Left hindlimb (tissue), 1 donor: ENCODE measurements around the gene CDK14.
A peak's percentile ranks its signal among the peaks of the same experiment; 100 is the strongest.

ENCODE experiments used
- DNase-seq: peaks from one replicate; pipeline ENCODE4 v3.0.0-alpha.2; 2018

CDK14 gene

DNA sequence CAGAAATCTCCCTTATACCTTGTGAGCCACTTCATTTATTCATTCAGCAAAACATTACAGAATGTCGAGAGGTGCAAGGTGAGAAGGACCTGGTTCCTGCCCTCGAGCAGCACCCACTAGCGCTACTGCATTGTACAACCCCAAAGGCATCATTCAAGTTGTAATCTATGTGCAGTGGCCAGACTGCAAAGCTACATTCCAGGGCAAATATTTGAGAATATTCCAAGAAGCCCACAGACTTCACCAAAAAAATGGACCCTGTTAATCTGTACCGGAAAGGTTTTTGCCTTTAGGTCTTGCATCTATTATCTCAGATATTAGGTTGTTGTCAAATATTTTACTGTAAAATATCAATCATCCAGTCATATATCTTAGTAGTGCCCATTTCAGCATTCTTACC, 372.8 kb downstream of the CDK14 start:
- no peak for DNase-seq

DNA sequence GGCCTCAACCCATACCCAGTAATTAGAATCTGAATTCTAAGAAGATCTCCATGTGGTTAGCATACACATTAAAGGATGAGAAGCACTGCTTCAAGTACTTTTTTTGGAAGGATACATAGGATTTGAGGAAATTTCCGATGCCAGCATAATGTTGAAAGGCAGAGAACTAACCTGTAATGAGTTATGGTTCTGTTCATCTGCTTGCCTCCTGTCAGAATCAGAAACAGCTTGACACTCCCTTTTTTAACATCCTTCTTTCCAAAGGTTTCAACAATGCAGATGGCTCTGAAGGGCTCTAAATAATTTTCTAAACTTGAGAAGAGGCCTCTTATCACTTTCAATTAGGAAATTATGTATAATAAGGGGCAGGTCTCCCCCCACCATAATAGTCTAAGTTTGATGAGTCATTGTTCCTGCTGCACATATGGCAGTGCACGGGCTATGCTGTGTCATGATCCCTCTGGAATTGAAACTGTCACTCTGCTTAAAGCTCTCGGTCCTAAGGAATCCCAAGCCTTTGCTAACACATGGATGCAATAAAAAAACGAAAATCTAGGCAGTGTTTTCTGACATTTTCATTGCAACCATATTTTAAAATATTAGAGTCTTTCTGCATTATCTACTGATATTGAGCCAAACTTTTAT, 376.9 kb downstream of the CDK14 start:
- no peak for DNase-seq

DNA sequence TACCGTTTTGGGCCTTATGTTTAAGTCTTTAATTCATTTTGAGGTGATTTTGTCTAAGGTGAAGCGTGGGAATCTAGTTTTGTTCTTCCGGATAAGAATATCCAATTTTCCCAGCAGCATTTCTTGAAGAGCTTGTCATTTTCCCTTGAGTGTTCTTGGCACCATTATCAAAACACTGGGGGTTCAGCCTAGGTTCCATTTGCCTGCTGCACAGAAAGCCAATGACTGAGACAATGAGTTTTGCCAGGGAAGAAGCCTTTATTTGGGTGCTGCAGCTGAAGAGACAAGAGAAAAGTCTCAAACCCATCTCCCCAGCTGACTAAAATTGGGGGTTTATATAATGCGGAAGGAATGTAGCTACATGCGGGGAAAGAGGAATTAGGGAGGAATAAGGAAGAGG, 380.9 kb downstream of the CDK14 start:
- no peak for DNase-seq

DNA sequence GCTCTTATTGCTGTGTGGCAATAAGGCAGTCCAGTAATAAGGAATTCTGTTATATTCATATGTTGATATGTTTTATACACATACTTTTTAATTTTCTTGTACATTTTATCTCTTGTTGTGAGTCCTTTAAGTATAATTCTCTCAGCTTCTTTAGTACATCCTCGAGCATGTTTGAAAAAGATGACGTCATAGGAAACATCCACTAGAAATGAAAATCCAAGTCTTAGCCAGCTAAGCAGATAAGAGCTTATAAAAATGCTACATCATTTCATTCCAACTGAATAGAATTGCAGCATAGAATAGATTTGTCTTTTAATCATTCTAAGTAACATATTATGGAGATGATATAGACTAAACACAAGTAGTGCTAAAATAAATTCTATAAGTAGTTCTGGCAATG, 384.4 kb downstream of the CDK14 start:
- DNase-seq = no peak

DNA sequence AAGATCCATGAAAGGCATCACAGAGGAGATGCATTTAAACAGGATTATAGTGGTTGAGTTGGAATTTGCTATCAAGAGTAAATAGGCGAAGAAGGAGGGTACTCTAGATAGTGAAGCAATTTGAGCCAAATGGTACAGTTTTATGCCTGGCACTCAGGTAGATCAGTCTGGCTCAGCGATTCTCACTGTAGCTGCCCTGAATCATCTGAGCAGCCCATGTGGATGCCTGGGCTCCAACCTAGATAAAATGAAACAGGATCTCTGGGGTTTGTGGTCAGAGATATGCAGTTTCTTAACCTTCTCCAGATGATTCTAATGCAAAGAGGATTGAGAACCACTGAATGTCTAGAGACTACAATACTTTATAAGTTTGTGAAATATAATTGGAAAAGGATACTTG, 386.1 kb downstream of the CDK14 start:
- DNase-seq = no peak

DNA sequence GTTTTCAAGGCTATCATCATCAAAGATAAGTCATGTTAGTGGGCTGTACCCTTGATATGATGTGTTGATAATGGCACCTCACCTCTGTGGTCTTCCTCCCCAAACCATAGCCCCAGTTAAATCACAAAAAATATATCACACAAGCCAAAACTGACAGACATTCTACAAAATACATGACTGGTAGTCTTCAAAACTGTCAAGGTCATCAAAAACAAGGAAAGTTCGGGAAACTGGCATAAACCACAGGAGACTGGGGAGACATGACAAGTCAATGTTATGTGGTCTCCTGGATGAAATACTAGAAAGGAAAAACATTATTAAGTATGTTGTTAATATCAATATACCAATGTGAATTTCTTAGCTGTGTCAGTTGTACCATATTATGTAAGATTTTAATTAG, 388.6 kb downstream of the CDK14 start:
- DNase-seq = no peak

DNA sequence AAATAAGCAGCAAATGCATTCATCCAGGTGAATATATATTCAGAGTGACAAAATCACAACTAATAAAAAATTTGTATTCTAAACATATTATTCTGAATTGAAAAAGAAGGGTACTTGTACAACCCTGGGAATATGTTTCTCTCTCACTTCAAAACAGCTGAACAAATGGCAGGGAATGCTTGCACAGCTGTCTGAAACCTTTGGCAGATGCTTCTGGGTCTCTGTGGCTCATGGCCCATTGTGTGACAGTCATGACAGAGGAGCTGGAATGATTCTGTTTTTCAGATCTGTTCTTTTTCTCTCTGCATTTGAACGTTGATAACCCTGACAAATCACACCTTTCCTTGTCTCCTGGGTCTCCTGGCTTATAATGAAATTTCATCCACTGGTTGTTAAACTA, 392.4 kb downstream of the CDK14 start:
- DNase-seq = peak; percentile 48

DNA sequence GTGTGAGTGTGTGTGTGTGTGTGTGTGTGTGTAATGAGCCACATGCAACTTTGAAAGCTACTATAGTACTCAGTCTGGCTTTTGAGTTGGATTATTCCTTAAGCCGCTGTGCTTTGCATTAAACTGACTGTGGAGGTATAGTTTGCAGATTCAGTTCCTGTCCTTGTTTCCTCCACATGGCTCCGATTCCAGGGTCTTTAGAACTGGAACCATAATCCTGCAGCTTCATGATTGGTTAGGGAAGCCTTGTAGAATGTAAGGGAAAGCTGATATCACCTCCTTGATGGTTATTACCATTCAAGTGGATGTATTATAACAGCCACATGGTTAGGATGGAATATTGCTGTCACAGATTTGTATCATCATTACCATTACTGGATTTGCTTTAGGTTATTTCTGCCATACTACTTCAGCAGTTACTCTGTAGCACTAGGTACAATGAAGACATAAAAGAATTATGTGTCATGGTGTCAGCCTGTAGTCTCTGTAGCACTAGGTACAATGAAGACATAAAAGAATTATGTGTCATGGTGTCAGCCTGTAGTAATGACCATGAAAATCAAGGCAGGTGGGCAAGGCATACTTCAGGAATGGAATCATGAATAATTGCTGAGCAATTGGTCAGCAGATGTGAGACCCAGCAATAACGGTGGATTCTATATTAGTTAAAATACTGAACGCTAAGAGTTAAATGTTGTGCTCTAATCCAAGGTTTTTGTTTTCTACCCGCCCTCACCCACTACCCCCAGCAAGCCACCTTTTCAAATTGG, 393.1 kb downstream of the CDK14 start:
- no peak for DNase-seq

DNA sequence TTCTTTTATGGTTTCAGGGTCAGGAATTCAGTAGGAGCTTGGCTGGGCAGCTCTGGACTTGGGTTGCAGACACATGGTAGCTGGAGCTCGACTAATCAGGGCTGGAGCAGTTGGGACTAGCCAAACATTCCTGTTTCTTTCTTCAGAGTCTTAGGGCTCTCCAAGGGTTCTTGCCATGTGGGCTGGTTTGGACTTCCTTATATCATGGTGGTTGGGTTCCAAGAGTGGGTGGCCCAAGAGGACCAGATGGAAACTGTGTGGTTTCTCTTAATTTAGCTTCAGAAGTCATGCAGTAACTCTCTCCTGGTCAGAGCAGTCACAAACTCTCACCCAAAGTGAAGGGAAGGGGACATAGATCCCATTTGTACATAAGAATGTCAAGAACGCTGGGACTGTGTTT, 398.0 kb downstream of the CDK14 start:
- DNase-seq = no peak

DNA sequence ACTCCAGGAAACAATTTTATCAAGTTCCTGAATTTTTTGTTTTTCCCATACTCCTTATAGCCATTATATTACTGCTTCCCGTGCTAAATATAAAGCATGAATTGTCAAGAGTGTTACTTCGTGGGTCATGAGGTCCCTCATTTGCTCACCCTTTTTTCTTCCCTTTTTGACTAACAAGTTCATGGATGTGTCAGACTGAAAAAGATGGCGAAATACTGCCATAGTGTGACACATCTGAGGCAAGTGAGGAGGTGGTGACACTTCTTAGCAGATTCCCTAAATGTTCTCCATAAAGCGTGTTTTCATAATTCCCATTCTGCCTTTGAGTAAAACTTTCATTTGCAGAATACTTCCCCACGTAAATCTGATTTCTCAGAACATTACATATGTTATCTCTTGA, 398.5 kb downstream of the CDK14 start:
- no peak for DNase-seq

DNA sequence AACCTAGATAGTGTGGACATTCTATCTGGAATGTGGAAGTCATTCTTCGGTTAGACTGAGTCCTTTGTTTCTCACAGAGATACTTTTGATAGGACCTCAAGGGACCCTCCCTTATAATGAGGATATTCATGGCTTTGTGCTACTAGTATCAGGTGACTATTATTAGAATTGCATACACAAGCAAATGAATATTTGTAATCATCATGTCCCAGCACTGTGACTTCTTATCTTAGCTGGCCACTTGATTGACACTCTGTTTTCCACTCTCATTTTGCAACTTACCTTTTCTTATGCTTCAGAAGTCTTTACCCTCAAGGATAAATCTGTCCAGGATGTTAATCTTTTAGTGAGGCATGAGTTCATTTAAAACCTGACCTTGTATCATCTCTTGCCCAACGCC, 399.9 kb downstream of the CDK14 start:
- DNase-seq = no peak

DNA sequence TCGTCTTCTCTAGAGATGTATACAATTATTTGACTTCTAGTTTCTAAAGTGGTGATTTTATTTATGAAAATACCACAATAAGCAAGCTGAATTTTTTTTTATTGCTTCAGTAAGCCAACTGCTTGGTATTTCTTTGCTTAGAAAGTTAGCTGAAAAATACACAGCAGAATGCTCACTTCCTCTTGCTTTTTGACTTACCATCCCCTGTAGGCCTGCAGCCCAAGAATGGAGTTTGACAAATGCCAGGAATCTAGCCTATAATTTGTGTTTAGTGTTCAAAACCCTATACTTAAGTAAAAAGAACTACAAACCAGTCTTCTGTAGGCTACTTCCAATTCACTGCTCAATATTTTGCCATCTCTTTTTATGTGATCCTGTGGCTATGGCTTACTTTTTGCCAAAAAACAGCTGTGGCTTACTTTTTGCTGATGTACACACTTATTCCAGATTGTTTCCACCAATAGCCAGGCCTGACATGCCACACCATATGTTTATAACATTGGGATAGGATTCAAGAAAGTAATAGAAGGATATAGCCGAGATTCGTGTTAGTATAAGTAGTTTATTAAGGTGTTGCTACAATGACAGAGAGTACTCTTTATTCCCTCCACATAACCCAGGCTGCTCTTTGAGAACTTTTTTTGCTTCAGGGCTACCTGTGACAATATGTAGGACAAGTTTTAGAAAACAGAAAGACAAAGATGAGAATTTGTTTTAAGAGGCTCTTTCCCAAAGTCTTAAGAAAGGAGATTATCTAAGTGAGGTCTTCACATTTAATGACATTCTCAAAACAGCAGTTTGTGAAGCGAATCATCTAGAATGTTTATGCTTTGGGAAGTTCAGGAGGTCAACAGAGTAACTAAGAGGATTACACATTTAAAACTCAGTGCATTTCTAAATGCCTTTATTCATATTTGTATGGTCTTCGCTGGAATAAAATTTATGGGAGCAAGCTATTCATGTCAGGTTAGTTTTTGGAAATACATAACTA, 404.2 kb downstream of the CDK14 start:
- peak; percentile 41 for DNase-seq

DNA sequence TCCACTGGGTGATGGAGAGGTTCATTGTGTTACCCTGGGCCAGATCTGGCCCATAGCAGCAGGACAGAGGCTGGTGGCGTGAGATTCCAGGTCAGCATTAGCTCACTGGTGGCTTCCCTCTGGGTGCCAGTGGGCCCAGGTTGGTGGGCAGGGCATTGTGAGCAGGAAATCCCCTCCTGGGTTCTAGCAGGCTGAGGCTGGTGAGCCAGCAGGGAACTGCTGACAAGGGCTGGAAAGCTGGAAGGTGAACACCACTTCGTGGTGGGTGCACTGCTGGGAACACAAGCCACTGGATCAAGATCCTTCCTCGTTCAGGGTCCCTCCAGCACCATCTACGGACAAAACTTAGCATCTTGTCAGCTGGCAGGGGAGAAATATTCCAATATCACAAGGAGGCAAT, 408.9 kb downstream of the CDK14 start:
- DNase-seq = no peak

DNA sequence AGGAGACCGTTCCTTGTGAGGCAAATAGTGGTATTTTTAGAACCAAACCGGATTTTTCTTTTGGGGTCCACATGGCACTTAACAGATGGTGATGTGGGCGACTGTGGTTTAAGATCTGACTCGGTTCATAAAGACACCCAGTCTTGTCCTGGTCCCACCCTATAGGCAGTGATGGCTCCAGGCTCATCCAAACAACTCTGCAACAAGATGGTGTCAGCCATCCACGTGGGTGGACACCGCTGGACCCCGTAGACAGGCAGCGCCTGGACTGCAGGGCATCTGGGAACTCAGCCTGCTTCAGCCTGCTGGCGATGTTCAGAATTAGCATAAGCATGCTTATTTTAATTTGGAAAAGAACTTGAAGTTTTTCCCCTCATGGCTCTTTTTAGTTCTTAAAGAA, 409.7 kb downstream of the CDK14 start:
- DNase-seq = no peak

DNA sequence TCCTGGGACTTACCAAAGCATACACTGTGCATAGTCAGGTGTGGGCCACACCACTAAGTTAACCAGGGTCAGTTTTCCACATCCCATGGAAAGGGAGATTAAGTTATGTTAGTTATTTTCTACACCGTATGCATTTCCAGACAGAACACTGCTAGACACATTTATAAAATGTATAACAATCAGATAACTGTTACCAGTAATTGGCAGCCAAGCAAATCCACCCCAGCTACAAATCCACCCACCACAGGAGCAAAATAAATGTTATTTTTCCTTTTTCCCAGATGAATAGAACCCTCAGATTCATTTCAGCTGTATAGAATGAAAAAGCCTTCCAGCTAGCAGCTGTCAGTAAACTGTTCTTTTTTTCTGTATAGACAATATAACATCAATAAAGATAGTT, 411.2 kb downstream of the CDK14 start:
- no peak for DNase-seq

DNA sequence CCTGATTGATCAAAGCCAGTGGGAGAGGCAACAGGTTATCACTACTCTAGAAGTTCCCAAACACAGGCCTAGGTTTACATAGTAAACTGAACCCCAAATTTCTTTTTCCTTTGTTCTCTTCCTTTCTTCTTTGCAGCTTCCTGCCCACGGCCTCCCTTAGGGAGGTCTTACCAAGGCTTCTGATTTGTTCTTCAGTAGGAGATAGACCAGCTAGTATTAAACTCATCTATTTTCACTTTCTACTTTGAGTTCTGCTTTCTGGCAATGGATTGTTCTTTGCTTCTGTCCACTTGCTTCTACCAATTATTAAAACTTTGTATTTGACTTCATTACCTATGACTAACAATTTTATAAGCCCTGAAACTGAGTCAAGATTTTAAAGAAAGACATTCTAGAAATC, 417.0 kb downstream of the CDK14 start:
- no peak for DNase-seq

DNA sequence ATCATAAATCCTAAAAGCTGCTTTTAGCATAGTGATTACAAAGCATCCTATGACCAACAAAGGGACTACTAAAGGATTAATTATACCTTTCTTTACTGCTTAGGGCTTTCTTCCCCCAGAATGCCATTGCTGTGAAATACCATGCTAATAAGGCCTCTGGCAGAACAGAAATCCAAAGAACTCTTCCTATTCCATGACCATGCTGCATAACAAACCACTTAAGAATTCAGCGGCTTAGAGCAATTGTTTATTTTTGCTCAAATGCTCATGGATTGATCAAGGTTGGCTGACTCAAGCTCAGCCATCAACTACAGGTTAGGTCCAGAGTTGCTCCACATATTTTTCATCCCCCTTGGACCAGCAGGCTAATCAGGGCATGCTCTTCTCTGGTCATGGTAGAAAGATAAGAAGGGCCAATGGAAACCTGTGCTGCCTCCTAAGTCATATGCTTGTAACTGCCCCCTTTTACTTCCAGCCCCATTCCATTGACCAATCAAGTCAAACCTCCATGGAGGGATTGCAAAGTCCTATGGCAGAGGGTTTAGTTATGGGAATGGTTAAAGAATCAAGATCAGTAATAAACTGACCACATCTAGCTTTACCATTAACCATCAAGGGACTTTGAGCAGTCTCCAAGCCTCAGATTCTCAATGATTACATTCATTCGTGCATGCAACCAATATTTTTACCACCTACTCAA, 423.7 kb downstream of the CDK14 start:
- no peak for DNase-seq

DNA sequence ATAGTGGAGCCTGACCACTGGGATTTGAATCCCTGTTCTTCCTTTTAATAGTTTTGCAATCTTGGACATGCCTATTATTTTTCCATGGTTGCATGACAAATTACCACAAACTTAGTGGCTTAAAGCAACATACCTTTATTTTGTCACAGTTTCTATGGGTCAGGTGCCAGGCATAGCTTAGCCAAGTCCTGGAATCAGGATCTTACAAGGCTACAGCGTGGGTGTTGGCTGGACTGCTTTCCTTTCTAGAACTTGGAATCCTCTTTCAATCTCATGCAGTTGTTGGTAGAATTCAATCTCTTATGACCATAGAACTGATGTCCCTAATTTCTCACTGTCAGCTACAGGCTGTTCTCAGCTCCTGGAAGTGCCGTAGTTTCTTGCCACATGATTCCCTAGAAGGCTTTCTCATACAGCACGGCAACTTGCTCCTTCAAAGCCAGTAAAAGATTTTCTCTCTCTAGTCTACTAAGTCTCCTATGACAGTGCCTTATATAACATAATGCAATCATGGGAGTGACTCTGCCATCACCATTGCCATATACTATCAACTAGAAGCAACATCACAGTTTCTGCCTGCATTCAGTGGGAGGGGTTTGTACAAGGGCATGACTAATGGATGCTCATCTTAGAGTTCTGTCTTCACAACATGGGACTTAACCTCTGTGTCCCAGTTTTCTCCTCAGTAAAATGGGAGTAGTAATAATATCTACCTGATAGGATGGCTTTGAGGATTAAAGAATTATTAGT, 424.7 kb downstream of the CDK14 start:
- DNase-seq = no peak

DNA sequence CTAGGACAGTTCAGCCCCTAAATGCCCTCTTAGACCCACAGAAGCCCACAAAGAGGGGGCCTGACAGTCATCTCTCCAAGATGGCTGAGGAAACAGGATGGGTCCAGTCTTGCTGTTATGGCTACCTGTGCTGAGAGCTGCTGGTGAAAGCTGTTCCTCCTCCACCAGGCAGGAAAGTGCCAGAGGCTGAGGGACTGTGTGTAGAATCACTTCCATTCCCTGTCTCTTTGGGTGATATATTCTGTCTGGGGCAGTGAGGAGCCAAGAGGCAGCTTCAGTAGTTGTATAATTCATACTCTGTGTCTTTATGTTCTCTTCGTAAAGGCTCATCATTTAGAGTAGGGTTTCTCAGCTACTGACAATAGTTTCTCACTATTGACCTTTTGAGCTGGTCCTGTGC, 425.8 kb downstream of the CDK14 start:
- no peak for DNase-seq

DNA sequence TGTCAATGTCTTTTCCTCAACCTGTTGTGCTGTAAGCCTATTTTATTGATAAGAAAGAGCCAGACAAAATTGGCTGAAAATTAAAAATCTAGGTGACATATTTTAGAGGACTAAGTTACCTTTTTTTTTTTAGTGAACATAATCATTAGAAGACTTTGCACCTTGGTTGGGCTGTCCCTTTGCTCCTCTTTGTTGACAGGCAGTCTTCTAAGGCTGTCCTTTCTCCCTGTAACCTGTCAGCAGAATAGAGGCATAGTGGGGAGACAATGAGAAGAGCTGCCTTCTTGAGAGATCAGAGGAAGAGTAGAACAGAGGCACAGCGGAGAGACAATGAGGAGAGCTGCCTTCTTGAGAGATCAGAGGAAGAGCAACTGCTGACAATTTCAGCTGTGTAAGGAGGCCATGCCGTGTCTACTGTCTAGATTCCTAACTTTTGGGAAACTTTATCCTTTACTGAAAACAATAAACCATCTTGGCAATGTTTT, 429.8 kb downstream of the CDK14 start:
- no peak for DNase-seq

DNA sequence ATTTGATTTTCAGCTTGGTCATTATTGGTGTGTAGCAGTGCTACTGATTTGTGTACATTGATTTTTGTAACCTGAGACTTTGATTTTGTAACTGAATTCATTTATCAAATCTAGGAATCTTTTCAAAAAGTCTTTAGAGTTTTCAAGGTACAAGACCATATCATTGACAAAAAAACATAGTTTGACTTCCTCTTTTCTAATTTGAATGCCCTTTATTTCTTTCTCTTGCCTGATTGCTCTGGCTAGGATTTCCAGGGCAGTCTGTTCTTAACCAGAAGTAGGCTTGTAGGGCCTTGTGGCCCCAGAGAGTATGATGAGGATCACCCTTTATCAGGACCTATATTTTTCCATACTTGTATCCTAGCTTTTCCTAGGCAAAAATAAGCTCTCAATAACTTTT, 433.6 kb downstream of the CDK14 start:
- DNase-seq = no peak
